Neural cell (in vitro differentiated cells): ENCODE measurements around the gene SLC24A1.

ENCODE experiments used
- EP300 ChIP-seq: fragments of 450-650 bp; conservative IDR thresholded peaks from 2 replicates; pipeline ENCODE4 v1.6.1; 2014; ENCODE audit warnings: antibody characterized with exemption, mild to moderate bottlenecking, moderate library complexity; ENCODE audit not compliant: poor library complexity, severe bottlenecking
- POLR2AphosphoS5 ChIP-seq: IDR thresholded peaks from 2 replicates; pipeline ENCODE4 v1.6.1; 2012
- TF ChIP-seq, protein P1 (sequence below): fragments of 450-650 bp; IDR thresholded peaks from 2 replicates; pipeline ENCODE4 v1.5.1; 2014; ENCODE audit warnings: antibody characterized with exemption, mild to moderate bottlenecking, moderate library complexity; ENCODE audit not compliant: poor library complexity, severe bottlenecking

DNA sequence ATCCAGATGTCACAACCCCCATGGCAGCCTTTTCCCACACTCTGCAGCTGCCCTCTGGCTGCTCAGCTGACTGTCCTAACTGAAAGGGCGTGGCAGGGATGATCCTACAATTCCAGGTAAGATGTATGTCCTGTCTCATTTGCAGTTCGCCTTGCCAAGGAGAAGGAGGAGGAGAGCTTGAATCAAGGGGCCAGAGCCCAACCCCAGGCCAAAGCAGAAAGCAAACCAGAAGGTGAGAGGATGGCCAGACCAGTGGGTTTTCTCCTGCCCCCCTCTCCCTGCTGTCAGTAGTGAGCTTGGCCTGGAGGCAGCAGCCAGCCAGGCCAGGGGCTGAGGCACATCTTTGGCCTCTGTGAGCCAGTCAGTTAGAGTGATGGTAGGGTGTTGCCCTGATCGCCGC, 22.5 kb downstream of the SLC24A1 start:
- no peak for TF ChIP-seq EP300
- TF ChIP-seq POLR2AphosphoS5: no peak
- TF ChIP-seq, protein P1, sequence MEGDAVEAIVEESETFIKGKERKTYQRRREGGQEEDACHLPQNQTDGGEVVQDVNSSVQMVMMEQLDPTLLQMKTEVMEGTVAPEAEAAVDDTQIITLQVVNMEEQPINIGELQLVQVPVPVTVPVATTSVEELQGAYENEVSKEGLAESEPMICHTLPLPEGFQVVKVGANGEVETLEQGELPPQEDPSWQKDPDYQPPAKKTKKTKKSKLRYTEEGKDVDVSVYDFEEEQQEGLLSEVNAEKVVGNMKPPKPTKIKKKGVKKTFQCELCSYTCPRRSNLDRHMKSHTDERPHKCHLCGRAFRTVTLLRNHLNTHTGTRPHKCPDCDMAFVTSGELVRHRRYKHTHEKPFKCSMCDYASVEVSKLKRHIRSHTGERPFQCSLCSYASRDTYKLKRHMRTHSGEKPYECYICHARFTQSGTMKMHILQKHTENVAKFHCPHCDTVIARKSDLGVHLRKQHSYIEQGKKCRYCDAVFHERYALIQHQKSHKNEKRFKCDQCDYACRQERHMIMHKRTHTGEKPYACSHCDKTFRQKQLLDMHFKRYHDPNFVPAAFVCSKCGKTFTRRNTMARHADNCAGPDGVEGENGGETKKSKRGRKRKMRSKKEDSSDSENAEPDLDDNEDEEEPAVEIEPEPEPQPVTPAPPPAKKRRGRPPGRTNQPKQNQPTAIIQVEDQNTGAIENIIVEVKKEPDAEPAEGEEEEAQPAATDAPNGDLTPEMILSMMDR: no peak
